NCI-H69 (cell line): ENCODE measurements around the gene IGF2R.

ENCODE experiments used
- DNase-seq: peaks from one replicate; lab custom pipeline; 2025; lab: John Stamatoyannopoulos, UW

The IGF2R gene

DNA sequence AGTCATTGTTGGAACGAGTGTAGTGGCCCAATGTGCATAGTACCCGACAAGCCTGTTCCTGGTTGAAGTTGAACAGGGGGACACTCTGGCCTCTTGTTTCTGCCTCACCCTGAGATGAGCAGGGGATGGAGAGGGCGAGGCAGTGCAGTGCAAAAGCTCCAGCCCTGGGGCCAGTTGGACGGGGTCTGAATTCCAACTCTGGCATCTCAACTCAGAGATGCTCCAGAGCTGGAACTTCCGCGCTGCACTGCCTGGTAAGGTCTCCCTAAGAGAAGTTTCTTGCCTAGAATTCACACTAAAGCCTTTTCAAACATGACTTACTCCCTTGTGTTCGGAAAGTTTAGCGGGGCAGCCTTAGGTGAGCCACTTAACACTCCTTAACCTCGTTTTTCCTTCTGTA, 80.5 kb downstream of the IGF2R start:
- no peak for DNase-seq

GRCh38 chr6:160050022-160050421, 81.1 kb downstream of the IGF2R start:
- no peak for DNase-seq

DNA sequence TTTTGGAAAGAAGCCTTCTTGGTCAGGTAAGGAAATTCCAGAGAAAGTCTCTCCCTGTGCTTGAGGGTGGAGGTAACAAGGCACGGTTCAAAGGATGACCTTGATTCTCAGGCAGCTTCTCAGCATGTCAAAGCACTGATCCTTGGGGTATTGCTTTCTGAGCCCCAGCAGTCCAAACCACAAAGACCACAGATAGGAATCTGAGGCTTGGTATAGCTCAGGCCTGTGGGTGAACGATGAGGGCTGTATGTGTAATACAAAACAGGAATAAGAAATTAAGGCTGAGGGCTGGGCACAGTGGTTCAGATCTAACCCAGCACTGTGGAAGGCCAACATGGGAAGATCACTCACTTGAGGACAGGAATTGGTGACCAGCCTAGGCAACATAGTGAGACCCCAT, 82.5 kb downstream of the IGF2R start:
- DNase-seq: no peak

DNA sequence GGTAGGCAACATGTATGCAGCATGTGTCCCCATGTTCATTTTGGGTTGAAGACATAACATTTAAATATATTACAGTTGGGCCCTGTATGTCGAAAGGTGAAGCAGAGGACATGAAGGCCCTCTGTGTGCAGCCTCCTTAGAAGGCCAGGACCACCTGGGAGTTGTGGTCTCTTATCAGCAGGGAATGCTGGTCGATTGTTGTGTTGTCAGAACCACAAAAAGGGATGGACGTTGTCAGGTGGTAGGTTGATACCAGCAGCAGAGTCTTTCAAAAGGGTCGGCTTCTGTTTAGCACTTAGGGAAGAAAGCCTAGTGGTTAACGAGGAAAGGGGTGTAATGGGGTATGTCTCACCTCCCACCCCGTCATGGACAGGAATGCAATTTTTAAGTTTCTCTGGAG, 85.4 kb downstream of the IGF2R start:
- DNase-seq: no peak

DNA sequence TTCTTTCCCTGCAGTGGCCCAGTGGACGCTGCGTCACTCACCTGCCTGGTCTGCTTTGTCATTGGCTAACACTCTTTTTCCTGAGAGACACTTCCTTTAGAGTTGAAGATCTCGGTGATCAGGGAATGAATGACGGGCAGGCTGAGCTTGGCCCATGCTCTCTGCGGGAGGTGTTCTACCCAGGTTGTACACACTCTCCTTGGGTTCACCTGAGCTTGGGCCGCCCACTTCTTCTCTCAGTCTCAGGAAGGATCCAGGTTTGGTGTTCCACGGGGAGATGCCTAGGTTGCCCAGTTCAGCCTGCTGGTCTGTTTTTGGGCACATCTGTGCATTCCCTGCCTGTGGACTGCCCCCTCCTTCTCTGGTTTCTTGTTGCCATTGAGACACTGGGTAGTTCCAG, 86.0 kb downstream of the IGF2R start:
- DNase-seq: no peak

DNA sequence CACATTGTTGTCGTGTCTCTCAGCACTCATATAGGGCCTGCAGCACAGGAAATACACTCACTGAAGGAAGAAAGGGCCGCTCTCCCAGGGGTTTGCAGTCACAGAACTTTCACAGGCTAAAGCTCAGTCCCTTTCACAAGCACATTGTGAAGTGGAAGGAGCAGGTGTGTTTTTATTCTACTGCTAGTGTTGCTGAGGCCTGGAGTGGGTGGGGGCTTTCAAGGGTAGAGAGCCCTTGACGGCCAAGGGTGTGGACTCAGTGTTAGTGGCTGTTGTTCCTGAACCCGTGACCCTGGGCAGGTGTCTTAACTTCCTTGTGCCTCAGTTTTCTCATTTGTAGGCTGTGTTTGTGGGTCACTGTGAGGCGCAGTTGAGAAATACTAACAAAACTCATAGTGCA, 86.5 kb downstream of the IGF2R start:
- no peak for DNase-seq

DNA sequence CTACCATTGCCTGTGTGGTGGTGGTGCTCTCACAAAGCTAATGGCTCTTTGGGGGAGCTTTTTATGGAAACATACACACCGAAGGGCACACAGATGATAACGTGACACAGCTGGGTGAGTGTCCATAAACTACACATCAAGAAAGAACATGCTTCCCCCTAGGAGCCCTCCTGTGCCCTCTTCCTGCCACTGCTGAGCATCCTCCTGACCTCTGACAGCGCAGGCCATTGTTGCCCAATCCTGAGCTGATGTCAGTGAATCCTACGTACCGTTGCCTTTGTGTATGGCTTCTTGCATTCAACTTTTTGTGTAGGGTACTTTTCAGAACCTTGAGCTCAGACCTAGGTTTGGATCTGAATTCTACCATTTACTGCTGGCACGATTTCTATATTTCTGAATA, 86.9 kb downstream of the IGF2R start:
- no peak for DNase-seq

DNA sequence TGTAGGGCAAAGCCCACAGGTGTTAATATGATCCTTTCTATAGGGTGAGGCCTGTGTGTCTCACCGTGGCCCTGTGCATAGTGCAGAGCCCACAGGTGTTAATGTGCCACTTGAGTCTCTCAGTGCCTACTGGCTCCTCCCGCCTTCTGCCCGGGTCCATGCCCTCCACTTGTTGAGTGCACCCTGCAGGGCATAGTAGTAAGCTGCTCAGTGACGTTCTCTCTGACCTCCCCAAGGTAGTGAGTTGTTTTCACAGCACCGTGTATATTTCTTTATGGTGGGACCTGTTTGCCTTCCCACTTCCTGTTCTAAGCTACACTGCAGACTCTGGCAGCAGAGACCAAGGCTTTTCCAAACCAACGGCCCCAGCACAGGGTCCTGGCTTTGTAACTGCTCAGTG, 88.2 kb downstream of the IGF2R start:
- DNase-seq: no peak

DNA sequence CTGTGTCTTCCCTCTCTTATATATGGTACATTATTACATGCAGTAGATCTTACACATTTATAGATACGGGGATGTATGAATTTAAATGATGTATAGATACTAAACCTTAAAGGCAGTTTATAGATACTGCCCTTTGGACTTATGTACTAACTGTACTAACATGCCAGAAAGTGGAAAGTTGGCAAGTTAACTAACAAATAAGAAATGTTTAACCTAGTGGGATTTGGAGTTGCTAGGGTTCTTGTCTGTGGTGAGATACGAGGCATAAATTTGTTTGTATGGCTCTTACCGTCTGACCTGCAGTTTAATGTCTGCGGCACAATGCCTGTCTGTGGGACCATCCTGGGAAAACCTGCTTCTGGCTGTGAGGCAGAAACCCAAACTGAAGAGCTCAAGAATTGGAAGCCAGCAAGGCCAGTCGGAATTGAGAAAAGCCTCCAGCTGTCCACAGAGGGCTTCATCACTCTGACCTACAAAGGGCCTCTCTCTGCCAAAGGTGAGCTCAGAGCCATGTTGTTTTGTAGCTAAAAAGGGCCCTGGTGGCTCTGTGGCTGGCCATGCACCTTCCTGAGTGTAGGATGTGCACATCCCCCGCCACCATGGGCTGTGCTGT, 89.8 kb downstream of the IGF2R start:
- no peak for DNase-seq

GRCh38 chr6:160060221-160060620, 91.3 kb downstream of the IGF2R start:
- no peak for DNase-seq

- no peak for DNase-seq
These were observed 92.1 kb downstream of the IGF2R start for GRCh38 chr6:160060920-160061447.

GRCh38 chr6:160063771-160064413, 95.0 kb downstream of the IGF2R start:
- DNase-seq: no peak

DNA sequence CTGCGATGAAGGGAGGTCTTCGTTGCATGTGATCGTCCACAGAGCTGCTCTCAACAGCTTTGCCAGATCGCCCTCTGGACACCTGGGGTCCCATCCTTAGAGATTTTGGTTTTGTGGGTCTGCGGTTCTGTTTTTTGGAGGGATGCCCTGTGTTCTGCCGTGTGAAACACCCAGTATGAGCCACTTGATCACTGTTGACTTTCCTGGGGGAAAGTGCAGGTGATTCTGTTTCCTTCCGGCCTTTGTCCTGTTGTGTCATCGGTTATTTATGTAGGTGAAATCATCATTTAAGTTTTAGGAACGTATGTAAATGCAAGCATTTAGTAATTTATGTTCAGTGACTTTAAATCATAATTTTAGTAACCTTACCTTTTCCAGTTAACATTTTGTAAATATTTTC, 96.3 kb downstream of the IGF2R start:
- DNase-seq: no peak

GRCh38 chr6:160067564-160067963, 98.7 kb downstream of the IGF2R start:
- no peak for DNase-seq

DNA sequence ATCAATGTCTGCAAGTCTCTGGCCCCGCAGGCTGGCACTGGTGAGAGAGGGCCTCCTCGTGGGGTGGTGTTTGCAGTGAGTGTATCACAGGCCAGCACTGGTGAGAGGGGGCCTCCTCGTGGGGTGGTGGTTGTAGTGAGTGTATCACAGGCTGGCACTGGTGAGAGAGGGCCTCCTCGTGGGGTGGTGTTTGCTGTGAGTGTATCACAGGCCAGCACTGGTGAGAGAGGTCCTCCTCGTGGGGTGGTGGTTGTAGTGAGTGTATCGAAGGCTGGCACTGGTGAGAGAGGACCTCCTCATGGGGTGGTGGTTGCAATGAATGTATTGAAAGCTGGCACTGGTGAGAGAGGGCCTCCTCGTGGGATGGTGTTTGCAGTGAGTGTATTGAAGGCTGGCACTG, 99.5 kb downstream of the IGF2R start:
- no peak for DNase-seq

DNA sequence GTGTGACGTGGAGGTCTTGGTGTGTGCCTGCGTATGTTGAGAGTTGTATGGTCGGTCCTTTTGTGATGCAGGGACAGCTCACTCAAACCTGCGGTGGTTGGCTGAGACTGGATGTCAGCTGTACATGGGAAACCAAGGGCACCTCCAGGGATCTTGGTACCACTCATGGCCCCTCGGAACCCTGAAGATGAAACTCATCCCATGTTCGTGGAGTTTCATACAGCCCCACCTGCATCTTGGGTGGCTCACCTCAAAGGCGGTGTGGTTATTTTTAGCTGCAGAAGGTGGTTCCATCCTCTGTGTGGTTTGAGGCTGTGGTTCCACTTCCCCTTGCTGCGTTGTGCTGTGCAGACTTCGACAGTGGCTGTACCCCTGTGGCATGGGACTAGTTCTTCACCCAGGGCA, 100.2 kb downstream of the IGF2R start:
- DNase-seq: no peak

DNA sequence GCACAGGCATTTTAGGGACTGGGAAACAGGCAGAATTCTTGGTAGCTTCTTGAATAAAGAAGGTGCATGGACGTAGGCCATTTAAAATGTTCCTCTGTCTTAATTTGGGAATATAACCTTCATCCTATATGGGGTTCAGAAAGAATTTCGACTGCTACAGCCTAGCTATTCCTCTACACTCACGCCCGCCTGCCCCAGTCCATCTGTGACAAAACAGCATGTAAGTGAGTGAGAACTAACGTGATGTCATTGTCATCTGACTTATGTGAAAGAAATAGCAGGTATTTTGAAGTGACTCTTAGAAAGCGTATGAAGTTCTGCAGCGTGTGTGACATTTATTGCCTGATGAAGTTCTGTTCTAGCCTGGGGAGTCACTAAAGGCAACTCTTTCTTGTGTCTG, 100.6 kb downstream of the IGF2R start:
- DNase-seq: no peak

DNA sequence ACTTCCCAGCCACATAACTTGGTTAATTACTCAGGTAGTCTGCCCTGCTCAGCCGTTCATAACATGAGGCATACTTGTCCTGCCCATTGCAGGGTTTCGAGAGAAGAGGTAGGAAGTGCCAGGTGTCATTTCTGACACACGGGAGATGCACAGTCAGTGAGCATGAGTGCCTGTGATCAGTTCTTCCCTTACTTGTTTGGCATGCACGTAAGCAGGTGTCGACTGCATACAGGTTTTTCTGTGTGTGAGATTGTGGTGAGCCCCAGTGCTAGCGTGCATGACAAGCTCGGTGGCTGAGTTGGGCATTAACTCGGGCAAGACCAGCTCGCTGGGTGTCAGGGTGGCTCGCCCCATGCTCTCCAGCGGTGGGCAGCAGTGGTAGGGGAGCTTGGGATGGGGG, 101.5 kb downstream of the IGF2R start:
- DNase-seq: no peak

- no peak for DNase-seq
These were observed 101.9 kb downstream of the IGF2R start for GRCh38 chr6:160070831-160071230.

GRCh38 chr6:160071805-160072690, 103.2 kb downstream of the IGF2R start:
- no peak for DNase-seq

DNA sequence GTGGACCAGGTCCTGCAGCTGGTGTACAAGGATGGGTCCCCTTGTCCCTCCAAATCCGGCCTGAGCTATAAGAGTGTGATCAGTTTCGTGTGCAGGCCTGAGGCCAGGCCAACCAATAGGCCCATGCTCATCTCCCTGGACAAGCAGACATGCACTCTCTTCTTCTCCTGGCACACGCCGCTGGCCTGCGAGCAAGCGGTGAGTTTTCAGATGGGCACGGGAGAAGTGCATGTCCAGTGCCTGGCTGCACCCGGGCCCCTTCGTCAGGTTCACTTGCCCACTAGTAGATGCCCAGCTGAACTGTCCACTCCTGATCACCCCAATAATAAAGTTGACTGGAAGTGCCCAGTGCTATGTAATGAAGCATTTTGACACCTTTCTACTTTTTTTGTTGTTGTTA, 104.4 kb downstream of the IGF2R start:
- DNase-seq: no peak

DNA sequence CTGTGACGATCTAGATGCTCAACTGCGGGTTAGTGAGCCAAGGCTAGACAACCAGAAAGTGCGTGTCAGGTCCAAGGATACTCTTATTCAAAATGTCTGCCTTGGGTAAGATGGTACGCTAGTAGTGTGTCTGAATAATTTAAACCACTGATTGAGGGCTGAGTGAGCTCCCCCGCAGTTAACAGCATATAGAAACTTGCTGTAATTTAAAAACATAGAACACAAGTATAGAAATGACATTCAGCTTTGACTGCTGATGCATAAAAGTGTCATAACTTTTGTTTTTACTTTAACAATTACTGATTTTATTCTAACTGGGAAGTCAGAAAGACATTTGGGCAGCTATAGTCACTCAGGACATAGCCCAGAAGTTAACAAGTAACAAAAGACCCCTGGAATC, 107.1 kb downstream of the IGF2R start:
- DNase-seq: no peak

- DNase-seq: no peak
These were observed 108.1 kb downstream of the IGF2R start for GRCh38 chr6:160077024-160077423.
